GM21526 (cell line): ENCODE measurements around the gene C13orf46.

ENCODE experiments used
- ATAC-seq: cut with Tn5 transposase; IDR thresholded peaks from one replicate; pipeline ENCODE4 v1.9.1; 2021; ENCODE audit warnings: moderate library complexity; ENCODE audit not compliant: unreplicated experiment, low FRiP score

Gene C13orf46

GRCh38 chr13:113972451-113973217, 1.2 kb downstream of the C13orf46 start:
- ATAC-seq = no peak

- no peak for ATAC-seq
These were observed 2.2 kb downstream of the C13orf46 start for GRCh38 chr13:113971471-113972231.

GRCh38 chr13:113970810-113971470, 2.9 kb downstream of the C13orf46 start:
- no peak for ATAC-seq

- ATAC-seq = no peak
These were observed 3.8 kb downstream of the C13orf46 start for GRCh38 chr13:113969973-113970611.

GRCh38 chr13:113969311-113969972, 4.4 kb downstream of the C13orf46 start:
- no peak for ATAC-seq

- no peak for ATAC-seq
These were observed 5.2 kb downstream of the C13orf46 start for GRCh38 chr13:113968463-113969310.

- no peak for ATAC-seq
These were observed 6.0 kb downstream of the C13orf46 start for GRCh38 chr13:113967729-113968462.

- ATAC-seq = no peak
These were observed 6.6 kb downstream of the C13orf46 start for GRCh38 chr13:113967206-113967720.

- ATAC-seq = no peak
These were observed 7.7 kb downstream of the C13orf46 start for GRCh38 chr13:113965968-113966884.

- no peak for ATAC-seq
These were observed 8.4 kb downstream of the C13orf46 start for GRCh38 chr13:113965383-113965874.

- ATAC-seq = no peak
These were observed 9.5 kb downstream of the C13orf46 start for GRCh38 chr13:113964251-113964995.

GRCh38 chr13:113963376-113963775, 10.5 kb downstream of the C13orf46 start:
- no peak for ATAC-seq

GRCh38 chr13:113962975-113963374, 10.9 kb downstream of the C13orf46 start:
- no peak for ATAC-seq

- no peak for ATAC-seq
These were observed 11.5 kb downstream of the C13orf46 start for GRCh38 chr13:113962386-113962785.

GRCh38 chr13:113960276-113960948, 13.5 kb downstream of the C13orf46 start:
- ATAC-seq = no peak

- no peak for ATAC-seq
These were observed 14.7 kb downstream of the C13orf46 start for GRCh38 chr13:113959198-113959597.
